HG02884 (cell line): ENCODE data around the gene PKHD1.
"Not testable (repeated sequence)": the region's sequence is repeated elsewhere in the genome, so short reads cannot be mapped to it uniquely, and the experiment has no call there.

Source experiments
- ATAC-seq: cut with Tn5 transposase; IDR thresholded peaks from one replicate; pipeline ENCODE4 v1.9.1; 2021; ENCODE audit warnings: mild to moderate bottlenecking, moderate library complexity; ENCODE audit not compliant: unreplicated experiment

PKHD1 gene

DNA sequence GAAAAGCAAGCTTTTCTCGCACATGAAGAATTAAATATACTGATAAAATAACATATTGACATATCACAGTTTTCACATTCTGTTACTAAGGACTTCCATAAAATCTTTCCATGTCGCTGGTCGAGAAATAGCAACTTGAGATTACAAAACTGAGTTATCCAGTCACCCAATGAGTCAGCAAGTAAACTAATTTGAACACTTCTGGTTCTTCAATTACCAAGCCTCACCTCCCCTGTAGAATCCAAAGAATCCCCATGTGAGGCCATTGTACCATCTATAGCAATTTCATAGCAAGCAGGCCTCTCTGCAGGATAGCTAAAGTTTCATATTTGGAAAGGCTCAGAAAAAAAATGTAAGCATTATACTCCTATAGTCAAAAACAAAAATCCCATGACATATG, 87.3 kb downstream of the PKHD1 start:
- no peak for ATAC-seq

DNA sequence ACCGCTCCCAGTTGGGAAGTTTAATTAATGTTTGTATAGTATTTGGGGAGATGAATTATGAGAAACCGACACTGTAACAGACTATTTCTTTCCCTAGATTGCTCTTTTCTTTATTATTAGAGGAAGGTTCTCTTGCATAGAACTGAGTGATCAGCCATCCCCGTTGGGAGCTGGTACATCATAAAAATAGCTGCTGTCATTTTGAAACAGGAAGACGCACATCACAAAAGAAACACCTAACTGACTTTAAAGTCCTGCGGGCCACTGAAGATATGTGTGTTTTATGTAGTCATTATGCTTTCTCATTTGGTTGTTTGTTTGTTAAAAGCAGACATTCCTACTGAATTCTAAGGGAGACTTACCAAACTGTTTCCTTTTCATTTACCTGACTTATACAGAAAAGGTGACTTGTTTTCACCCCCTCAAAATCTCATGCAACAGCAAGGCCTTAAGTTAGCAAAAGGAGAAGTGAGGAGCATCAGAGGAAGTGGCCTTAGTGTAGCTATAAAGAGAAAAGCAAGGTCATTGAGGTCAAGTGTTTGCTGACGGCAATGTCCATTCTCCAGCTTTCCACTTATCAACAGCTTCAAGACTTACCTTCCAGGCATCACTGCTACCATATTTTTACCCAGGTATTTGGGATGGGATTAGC, 91.0 kb downstream of the PKHD1 start:
- peak; percentile 91 for ATAC-seq

DNA sequence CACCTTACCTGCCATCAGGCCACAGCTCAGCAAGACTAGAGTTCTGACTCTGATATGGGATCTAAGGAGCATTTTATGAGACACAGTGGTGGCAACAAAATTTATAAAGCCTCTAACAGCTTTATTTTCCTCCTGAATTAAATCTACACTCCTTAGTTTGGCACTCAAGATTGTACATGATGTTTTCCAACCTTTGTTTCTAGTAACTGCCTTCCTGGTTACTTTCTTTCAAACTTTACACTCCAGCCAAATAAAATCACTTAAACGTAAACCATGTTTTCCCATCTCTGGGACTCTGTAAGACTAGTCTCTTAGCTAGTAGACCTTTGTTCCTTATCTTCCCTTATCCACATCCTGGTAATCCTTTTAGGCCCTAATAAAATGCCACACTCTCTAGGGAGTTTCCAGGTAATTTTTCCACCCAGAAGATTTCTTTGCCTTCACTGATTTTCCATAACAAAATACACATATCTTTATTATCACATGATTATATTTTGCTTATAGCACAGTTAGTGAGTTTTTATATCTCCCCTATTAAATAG, 92.1 kb downstream of the PKHD1 start:
- no peak for ATAC-seq

DNA sequence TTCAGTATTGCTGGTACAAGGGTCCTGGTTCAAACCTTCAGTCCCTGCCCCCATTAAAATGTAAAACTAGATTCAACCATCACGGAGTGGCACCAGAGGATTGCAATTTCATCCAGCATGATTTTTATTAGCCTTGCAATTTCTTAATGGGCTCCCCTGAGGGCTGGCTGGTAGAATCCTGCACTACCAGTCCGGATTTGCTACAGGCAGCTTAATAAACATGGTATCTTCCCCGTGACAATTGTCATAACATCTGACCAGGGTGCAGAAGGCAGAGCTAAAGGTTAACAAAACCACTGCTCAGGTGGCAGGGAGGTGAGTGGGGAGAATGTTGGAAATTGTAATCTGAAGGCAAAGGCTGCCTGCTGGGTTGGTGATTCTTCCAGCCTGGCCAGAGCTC, 94.5 kb downstream of the PKHD1 start:
- ATAC-seq = no peak

DNA sequence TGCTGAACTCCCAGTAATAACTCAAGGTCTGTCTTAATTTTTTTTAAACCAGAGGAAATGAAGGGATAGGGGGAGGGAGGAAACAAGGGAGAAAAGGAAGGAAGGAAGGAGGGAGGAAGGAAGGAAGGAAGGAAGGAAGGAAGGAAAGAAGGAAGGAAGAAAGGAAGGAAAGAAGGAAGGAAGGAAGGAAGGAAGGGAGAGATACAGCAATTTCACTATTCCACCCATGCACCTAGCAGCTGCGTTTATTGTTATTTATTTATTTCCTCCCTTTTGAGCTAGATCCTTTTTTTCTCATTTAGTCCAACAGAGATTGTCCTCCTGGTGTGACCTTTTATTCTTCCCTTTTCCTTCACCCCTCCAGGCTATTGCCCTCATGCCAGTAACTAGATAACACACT, 97.6 kb downstream of the PKHD1 start:
- no peak for ATAC-seq

DNA sequence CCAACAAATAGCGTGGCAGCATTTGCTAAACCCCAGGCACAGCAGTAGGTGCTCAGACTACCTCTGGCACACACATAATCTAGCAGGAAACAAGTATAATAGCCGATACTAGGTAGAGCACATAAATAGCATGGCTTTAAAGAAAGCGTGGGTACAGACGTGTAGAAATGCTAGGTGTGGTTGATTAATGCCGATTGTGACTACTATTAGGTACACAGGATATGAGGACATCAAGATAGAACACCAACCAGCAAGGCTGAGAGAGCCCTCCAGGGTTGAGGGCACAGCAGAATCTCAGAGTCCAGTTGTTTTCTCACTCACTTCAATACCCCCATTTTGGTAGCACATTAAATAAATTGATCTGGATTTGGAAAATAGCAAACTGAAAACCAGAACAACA, 100.5 kb downstream of the PKHD1 start:
- no peak for ATAC-seq

DNA sequence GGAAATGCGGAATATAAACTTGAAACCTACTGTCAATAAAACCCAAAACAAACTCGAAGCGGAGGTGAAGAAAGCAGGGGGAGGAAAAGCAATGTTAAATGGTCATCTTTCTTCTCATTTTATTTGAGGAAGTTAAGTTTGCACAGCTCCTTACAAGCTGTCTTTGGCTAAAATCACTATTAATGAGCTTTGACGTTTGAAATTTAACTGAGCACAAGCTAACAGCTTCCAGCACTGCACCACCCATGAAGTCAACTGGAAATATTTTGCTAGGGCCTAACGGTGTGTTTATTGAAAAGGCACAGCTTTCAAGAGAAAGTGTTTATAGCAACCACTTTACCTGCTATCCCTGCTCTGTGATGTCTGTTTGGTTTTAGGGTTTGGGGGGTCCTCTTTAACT, 103.8 kb downstream of the PKHD1 start:
- ATAC-seq = no peak

DNA sequence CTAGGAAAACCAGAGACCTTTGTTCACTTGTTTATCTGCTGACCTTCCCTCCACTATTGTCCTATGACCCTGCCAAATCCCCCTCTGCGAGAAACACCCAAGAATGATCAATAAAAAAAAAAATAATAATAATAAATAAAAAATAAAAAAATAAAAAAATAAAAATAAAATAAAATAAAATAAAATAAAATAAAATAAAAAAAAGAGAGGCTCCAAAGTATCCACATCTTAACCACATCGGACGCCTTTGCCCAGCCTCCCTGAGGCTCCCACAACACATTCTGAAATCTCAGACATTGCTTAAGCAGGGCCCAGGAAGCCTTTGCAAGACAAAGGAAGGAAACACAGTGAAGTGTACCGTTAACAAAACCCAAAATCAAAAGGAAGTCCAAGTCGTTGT, 104.7 kb downstream of the PKHD1 start:
- not testable (repeated sequence) for ATAC-seq

DNA sequence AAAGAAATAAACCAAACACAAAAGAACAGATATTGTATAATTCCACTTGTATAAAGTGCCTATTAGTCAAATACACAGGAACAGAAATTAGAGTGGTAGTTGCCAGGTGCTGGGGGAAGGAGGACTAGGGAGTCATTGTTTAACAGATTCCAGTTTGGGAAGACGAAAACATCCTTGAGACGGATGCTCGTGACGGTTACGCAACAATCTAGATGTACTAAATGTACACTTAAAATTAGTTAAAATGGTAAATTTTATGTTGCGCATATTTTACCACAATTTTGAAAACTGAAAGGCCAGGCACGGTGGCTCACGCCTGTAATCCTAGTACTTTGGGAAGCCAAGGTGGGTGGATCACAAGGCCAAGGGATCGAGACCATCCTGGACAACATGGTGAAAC, 111.0 kb downstream of the PKHD1 start:
- no peak for ATAC-seq

DNA sequence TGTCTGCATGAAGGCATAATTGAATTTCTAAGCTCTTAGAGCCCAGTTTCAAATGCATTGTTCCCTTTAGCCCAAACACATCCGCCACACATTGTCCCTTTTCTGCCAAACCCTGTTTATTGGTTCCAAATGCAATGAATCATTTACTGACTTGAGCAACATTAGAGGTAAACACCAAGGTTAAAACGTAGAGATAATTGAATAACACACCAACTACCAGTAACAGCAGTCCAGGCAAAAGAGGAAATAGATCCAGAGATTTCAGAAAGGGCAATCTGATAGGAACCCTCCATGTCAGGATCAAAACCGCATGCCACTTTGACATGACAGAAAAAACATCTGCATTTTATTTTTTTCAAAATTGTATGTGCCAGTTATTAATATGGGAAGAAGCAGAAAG, 114.8 kb downstream of the PKHD1 start:
- ATAC-seq = no peak

DNA sequence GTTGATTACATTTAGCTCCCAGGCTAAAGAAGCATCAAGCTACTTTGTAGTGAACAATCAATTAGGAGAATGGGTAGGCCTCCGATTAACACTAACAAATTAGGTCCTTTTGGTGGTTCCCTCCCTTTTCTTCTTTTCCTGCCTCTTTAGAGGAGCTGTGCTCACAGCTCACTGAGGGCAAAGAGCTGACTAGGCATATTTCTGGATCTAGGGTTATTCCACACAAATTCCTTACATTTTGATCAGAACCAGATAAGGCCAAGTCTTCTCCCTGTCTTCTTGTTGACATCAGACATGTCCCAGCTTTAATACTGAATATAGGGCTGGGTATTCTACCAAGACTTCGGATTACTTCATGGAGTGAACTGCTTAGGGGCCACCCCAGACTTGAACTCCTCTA, 119.1 kb downstream of the PKHD1 start:
- ATAC-seq = no peak

DNA sequence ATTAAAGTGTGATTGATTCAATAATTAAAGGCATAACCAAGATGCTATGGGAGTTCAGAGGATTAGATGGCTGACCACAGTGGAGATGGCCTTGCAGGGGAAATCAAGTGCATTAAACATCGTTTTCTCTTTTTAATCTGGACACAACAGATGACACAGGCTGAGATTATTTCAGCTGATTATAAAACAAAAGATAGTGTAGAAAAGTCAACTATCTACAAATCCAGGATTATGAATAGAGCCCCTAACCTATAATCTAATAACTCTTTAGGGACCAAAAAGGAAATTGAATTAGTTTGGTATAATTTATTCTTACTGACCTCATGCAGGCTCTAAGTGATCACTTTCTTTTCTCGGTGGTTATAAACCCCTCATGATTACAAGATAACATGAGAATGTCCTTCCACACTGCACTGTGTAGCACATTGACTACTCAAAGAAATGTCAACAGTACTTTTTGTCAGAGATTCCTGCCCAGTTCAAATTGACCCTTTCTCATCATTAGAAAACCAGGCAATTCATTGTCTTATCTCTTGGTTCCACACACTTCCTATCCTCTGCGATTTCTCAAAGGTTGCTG, 122.1 kb downstream of the PKHD1 start:
- no peak for ATAC-seq

DNA sequence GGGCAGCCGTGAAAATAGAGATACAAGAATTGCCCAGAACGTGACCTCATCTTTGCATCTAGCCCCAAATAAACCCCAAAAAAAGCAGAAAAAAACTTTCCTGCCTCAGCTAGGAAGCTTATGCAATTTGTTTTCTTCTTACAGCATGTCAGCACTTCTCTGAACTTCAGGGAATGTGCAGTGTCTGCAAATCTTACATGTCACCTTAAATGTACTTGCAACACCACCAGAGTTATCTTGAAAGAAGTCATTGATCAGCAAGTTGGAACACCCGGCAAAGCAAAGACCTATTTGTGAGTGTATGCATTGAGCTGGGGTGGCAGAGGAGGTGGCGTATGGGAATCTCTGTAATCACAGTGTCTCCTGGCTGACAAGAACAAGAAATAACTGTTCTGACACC, 123.4 kb downstream of the PKHD1 start:
- no peak for ATAC-seq

DNA sequence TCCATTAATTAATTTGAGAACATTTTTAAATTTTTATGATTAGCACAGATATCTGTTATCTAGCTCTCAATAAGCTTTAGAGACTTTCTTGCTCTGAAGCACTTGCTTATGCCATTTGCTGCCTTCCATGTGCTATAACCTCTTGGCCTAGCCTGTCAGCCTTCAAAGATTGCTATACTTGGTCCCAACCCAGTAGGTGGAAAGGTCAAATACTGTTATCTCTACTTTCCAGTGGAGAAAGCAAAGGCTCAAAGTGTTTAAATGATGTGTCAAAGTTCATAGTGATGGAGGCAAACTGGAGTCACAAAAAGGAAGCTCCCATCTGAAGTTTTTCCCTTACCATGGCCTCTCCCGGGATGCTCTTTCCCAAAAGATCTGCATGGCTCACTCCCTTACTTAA, 125.1 kb downstream of the PKHD1 start:
- ATAC-seq = no peak

DNA sequence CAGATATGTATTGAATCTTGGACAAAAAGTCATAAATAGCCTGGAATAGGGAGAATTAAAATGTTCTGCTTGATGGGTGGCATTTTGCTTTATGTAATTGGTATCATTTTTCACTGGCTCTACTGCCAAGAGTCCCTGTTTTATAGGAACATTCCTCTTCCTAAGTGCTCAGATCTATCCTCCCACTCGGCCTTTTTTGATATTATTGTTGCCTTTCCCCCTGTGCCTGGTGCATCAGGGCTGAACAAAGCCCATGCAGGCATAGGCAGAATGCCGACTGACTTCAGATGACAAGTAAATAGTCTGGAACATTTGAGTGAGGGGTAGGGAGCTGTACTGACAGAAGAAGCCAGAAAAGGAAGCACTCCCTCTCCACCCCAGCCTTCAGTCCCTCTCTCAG, 127.0 kb downstream of the PKHD1 start:
- no peak for ATAC-seq

DNA sequence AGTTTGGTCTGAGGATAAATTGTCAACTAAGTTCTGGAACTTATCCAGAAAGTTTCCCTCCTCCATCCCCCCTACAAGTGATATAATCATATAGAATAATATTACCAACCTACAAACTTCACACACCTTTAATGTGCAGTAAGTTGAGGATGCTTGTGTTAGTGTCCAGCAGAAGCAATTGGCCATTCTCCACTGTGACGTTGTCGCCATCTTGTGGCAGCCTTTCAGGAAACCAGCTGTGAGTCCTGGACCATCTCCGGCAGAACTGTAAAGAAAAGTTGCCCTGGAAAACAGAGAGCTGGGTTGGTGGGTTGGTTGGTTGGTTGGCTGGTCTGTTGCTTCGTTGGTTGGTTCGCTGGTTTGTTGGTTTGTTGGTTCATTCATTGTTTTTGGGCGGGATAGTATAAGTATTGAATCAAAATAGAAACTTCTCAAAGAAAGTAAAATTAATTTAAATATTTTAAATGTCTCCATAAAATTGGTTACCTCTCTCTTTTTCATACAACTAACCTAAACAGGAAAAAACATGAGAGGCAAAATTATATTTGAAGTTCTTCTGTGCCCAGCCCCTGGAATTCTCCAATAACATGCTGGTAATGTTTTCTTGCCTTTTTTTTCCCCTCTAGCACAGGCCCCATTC, 127.5 kb downstream of the PKHD1 start:
- ATAC-seq = peak; percentile 86

DNA sequence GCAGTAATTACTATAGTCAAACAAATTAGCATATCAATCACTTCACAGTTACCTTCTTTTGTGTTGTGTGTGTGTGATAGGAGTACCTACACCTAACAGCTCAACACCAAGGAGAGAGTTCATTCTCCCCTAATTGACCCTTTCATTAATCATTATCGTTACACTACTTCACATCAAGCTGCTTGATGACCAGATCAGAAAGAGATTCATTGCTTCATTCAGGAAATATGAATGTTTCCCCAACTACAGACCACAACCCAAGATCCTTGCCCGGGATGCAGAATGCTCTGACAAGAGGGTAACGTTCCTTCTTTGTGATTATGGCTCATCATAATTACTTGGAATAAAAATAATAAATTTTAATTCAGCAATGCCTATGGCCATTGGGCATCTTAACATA, 132.7 kb downstream of the PKHD1 start:
- no peak for ATAC-seq

DNA sequence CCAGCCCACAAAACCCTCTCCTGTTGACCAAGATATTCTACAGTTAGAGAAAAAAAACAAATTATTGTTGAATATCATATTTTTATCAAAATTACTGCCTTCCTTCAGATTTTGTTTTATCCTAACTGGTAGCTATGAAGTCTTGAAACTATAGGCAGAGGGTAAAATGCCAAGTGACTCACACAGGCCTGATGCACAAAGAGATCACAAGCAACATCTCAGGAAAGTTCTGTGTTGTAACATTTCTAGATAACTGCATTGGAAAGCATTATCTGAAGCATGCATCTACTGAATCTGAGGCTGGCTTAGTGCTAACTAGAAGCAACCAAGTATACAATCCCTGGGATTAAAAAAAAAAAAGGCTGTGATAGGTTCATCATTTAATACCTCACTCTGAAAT, 134.2 kb downstream of the PKHD1 start:
- no peak for ATAC-seq

DNA sequence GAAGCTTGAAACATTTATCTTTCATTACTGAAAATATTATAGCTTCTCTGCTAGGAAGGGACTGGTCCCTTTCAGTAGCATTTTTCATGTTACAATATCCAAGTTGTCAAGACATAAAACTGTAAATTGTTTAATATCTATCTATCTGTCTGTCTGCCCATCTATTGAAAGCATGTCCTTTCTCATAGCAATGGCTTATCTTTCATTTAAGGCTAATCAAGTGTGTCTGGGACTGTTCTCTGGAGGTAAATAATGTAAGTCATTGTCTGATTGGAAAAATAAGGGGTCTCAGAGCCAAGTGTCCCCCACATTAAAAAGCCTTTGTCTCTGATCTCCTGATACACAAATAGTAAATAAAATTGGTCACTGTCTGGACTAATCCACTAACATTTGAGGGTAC, 135.5 kb downstream of the PKHD1 start:
- ATAC-seq = no peak

DNA sequence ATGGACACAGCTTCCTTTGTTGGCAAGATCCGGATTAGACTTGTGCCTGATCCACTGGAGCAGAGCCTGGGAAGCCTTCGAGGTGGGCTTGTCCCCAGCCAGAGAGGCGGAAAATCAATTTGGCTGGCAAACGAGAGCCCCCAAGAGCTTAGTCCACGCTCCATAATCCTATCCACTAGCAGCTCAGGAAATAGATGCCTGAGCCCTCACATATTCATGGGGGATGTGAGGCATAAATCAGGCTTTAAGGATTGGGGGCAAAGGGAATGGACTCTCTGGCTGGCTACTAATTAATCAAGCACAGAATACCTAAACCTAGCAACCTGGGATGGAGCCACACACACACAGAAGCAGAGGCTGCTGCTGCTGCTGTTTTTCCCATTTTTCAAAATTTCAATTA, 137.9 kb downstream of the PKHD1 start:
- ATAC-seq = no peak

DNA sequence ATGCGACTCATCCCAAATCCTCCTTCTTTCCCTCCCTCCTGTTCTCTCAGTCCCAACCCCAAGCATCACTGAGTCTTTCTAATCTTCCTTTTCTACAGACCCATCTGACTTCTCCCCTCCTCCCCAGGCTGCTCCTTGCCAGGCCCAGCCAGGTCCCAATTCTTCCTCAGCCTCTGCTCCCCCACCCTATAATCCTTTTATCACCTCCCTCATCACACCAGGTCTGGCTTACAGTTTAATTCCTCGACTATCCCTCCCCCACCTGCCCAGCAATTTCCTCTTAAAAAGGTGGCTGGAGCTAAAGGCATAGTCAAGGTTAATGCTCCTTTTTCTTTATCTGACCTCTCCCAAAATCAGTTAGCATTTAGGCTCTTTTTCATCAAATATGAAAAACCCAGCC, 147.7 kb downstream of the PKHD1 start:
- ATAC-seq = not testable (repeated sequence)

DNA sequence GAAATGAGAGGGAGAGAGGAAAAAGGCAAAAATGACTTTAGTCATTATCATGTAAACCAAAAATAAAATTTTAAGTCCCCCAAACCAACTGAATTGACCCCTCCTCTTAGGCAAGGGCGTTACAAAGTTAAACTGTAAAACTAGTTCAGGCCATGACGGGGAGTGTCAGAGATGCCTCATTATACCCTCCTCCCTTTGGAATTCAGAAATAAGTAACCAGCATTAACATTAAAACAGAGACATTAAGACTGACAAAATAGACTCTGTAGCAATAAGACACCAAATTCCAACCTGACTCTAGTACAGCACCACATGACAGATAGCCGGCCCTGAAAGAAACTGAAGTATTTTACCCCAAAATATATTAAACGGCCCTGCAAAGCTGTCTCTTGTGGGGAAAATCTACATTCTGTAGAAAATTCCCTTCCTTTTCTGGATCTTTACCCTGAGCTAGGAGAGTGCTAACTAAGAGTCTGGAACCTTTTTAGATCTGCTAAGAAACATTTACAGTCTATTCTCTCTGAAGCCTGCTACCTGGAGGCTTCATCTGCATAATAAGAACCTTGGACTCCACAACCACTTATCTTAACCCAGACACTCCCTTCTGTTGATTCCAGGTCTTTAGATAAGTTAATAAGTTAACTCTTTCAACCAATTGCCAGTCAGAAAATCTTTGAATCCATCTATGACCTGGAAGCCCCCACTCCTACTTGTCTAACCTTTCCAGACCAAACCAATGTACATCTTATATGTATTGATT, 150.7 kb downstream of the PKHD1 start:
- ATAC-seq = no peak
